Measurements from ENCODE around the gene ECHS1.

The ECHS1 gene

DNA sequence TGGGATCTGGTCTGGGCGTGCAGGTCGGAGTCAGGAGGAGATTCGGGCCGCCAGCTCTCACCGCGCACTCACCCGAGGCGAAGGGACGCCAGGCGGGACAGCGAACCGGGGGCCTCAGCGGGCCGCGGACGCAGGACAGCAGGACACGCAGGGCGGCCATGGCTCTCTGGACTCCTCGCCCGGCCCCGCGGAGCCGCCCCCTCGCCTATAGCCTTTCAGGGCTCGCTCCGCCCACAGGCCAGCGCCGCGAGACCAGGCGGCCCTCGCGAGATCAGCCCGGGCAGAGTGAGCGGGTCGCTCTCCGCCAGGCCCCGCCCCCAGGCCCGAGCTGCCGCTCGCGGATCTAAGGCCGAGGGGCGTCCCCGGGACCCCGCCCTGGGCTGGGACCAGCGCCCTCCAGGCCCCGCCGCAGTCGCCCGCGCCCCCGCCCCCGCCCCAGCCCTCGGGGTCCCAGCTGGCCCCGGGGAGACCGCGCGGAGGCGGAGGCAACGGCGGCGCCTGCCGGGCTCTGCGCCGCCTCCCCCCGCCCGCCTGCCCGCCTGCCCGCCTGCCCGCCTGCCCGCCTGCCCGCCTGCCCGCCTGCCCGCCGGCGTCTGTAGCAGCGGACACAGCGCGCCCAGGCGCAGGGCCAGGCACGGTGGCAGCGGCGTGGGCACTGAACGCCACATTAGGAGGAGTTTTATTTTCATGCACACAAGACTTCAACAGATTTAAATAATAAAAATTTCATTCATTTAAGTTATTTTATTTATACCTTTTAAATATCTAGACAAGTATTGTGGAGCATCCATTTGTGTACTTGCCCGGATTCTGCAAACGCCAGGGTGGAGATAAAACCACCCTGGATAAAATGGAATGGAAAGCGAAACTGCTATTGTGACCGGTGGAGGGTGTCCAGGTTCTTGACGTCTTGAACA lies at the start of gene ECHS1:
ECHS1 (minus strand) TSS at position 181 of the 917 bp plus-strand sequence; CDS start at position 160, 21 bp downstream.
- TF ChIP-seq CTCF (IDR thresholded peaks at IDR 0.05; ENCODE audit: borderline replicate concordance, control extremely low read depth, extremely low read depth, insufficient read depth, missing control alignments) = no peak
- DNase-seq (ENCODE audit: low spot score) = peak; percentile 100
- in situ Hi-C loops (cut with MboI; ENCODE audit: low sequenced_read_pairs, unreplicated experiment) = no loop called here

DNA sequence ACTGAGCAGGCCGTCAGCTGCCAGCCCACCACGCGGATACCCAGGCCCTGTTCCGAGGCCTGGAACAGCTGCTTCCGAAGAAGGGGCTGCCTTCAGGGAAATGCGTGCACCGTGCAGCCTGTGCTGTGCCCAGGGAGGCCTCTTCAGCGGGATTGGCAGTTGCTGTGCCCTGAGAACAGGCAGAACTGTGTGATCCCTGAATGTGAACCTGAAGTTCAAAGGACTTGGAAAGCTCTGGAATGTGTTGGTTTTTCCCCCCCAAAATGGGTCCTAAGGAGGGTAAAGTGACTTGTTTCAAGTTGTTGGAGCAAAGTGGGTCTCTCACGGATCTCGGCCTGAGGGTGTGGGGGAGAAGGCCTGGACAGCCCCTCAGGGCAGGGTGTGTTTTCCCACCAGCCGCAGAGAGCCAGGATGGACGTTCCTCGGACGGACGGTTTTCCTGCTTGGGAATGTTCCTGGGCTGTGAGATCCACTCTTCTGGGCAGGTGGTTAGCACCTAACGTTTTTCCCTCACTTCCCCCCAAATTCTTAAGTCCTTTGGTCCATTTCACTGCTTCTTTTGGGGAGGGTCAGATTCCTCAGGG lies 49.2 kb upstream of the ECHS1 start:
- in situ Hi-C loops (cut with MboI; ENCODE audit: low sequenced_read_pairs, unreplicated experiment) = no loop called here
- peak; percentile 34 for DNase-seq (ENCODE audit: low spot score)
- TF ChIP-seq CTCF (IDR thresholded peaks at IDR 0.05; ENCODE audit: borderline replicate concordance, control extremely low read depth, extremely low read depth, insufficient read depth, missing control alignments) = no peak

DNA sequence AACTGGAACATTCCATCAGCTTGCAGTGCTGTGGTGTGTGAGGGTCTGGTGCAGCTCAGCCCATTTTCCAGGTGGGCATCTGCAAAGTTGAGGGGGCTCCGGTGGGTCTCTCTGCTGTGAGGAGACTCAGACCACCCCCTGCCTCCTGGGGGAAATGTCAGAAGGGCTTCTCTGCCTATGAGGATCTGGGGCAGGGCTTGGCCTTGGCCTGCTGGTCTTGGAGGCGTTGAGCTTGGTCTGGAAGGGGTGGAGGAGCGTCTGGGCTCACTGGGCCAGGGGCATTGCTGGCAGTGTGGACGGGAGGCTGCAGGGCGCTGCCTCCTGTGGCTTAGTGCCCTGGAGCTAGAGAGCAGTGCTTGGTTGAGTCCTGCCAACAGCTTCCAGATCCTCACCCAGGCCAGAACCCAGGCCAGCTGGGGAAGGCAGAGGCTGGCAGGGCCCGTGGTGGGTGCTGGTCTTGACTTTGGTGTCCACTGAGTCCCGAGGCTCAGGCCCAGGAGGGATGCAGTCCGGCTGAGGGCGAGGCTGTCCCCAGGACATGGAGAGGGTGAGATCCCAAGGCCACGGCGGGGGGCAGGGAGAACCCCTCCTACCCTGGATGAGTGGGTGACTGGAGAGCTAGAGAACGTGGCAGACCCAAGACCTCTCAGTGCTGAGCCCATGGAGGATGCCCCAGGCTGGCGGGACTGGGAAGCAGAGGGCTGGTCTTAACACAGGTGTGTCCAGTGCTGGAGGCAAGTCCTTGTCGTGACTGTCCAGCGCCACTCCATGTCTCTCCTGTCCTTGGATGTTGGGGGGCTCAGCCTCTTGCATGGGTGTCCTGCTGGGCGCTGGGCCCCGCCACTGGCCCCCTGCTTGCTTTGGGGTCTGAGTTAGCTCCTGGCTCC lies 48.4 kb upstream of the ECHS1 start:
- peak; percentile 32 for DNase-seq (ENCODE audit: low spot score)
- in situ Hi-C loops (cut with MboI; ENCODE audit: low sequenced_read_pairs, unreplicated experiment) = no loop called here

GRCh38 chr10:133420579-133420978 lies 47.4 kb upstream of the ECHS1 start:
- DNase-seq (ENCODE audit: low spot score) = no peak
- TF ChIP-seq CTCF (IDR thresholded peaks at IDR 0.05; ENCODE audit: borderline replicate concordance, control extremely low read depth, extremely low read depth, insufficient read depth, missing control alignments) = no peak
- in situ Hi-C loops (cut with MboI; ENCODE audit: low sequenced_read_pairs, unreplicated experiment) = no loop called here

More for the DNA sequence above, 48.4 kb upstream of the ECHS1 start:
- TF ChIP-seq CTCF (IDR thresholded peaks at IDR 0.05; ENCODE audit: borderline replicate concordance, control extremely low read depth, extremely low read depth, insufficient read depth, missing control alignments) = no peak

GRCh38 chr10:133420028-133420427 lies 46.9 kb upstream of the ECHS1 start:
- in situ Hi-C loops (cut with MboI; ENCODE audit: low sequenced_read_pairs, unreplicated experiment) = no loop called here
- DNase-seq (ENCODE audit: low spot score) = peak; percentile 22
- no peak for TF ChIP-seq CTCF (IDR thresholded peaks at IDR 0.05; ENCODE audit: borderline replicate concordance, control extremely low read depth, extremely low read depth, insufficient read depth, missing control alignments)

Data from GM13976 (cell line).